Astrocyte of the cerebellum (primary cell): Measurements from ENCODE around the gene DIS3L2.

Experiments used
- DNase-seq: peaks from one replicate; pipeline ENCODE4 v3.0.0-alpha.2; 2011; ENCODE audit warnings: low read depth
- H3K4me3 ChIP-seq: 2 replicates; pipeline ENCODE4 v1.5.1; 2011; ENCODE audit warnings: mild to moderate bottlenecking, low read depth, low read length, moderate library complexity
- CTCF ChIP-seq: IDR thresholded peaks from 2 replicates; pipeline ENCODE4 v1.5.1; 2012; ENCODE audit warnings: low read length, low read depth, moderate library complexity, mild to moderate bottlenecking; ENCODE audit errors: missing control alignments
- in situ Hi-C: cut with HindIII; loops from 2 replicates; pipeline ENCODE4 v1.10.0; 2017; ENCODE audit warnings: low sequenced_read_pairs

Gene DIS3L2

GRCh38 chr2:232287316-232287715 lies 325.8 kb downstream of the DIS3L2 start:
- in situ Hi-C loops: no loop called here
- H3K4me3 ChIP-seq: no peak overlapping the region
- DNase-seq: no peak
- no peak for TF ChIP-seq CTCF

- in situ Hi-C loops: no loop called here
- DNase-seq: no peak
- H3K4me3 ChIP-seq: no peak overlapping the region
- no peak for TF ChIP-seq CTCF
These were observed 327.0 kb downstream of the DIS3L2 start for GRCh38 chr2:232288489-232289030.

- no peak for TF ChIP-seq CTCF
- no peak overlapping the region for H3K4me3 ChIP-seq
- no peak for DNase-seq
- in situ Hi-C loops: no loop called here
These were observed 329.2 kb downstream of the DIS3L2 start for GRCh38 chr2:232290668-232291067.

- in situ Hi-C loops: no loop called here
- no peak for DNase-seq
- TF ChIP-seq CTCF: no peak
- no peak overlapping the region for H3K4me3 ChIP-seq
These were observed 329.8 kb downstream of the DIS3L2 start for GRCh38 chr2:232291343-232291742.

GRCh38 chr2:232292395-232293154 lies 331.1 kb downstream of the DIS3L2 start:
- TF ChIP-seq CTCF: peak; percentile 71
- peak; percentile 28 for DNase-seq
- in situ Hi-C loops: no loop called here
- no peak overlapping the region for H3K4me3 ChIP-seq

GRCh38 chr2:232293191-232293590 lies 331.7 kb downstream of the DIS3L2 start:
- no peak overlapping the region for H3K4me3 ChIP-seq
- no peak for TF ChIP-seq CTCF
- in situ Hi-C loops: no loop called here
- DNase-seq: no peak
